ENCODE data around the gene HERPUD2. TPM values are rescaled to one million over a fixed set of nuclear protein-coding genes. Genes with fewer than 3 reads are reported as not detected.

The HERPUD2 gene
- total RNA-seq, 4 donors from 2014 or later, result 12.2 to 27.8 (median 24.7) TPM

DNA sequence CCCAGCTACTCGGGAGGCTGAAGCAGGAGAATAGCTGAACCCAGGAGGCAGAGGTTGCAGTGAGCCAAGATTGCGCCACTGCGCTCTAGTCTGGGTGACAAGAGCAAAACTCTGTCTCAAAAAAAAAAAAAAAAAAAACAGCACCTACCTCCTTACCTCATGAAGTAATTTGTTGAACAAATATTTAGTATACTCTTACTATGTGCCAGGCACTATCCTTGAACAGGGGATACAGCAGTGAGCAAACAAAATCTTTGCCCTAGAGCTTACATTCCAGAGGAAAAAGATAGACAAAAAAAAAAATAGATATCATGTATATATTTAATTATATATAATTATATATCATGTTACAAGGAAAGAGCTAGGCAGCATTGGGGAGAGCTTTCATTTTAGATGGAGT is 36.4 kb upstream of the HERPUD2 start:
- ATAC-seq, result no peak
- no peak for DNase-seq
- intact Hi-C loops (cut with DNase I; ENCODE audit: low total_unique reads), result no loop called here
- in situ Hi-C loops (cut with MboI; ENCODE audit: low sequenced_read_pairs in 4 of 4), result no loop called here
- no peak for TF ChIP-seq POLR2A (IDR thresholded peaks at IDR 0.05)
- TF ChIP-seq, protein P1, sequence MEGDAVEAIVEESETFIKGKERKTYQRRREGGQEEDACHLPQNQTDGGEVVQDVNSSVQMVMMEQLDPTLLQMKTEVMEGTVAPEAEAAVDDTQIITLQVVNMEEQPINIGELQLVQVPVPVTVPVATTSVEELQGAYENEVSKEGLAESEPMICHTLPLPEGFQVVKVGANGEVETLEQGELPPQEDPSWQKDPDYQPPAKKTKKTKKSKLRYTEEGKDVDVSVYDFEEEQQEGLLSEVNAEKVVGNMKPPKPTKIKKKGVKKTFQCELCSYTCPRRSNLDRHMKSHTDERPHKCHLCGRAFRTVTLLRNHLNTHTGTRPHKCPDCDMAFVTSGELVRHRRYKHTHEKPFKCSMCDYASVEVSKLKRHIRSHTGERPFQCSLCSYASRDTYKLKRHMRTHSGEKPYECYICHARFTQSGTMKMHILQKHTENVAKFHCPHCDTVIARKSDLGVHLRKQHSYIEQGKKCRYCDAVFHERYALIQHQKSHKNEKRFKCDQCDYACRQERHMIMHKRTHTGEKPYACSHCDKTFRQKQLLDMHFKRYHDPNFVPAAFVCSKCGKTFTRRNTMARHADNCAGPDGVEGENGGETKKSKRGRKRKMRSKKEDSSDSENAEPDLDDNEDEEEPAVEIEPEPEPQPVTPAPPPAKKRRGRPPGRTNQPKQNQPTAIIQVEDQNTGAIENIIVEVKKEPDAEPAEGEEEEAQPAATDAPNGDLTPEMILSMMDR (IDR thresholded peaks at IDR 0.05 in 4 of 5, conservative IDR thresholded peaks at IDR 0.05 in 1 of 5), result no peak
- no peaks in the 10 kb centered on the region for H3K36me3 ChIP-seq
- H3K4me1 ChIP-seq, result peaks cover 18 to 31% of the 10 kb centered on the region in 2 donors
- no peak overlapping the region for H3K4me3 ChIP-seq
- H3K9me3 ChIP-seq, result no peaks in the 10 kb centered on the region
- no peaks in the 10 kb centered on the region for H3K27me3 ChIP-seq
- no peak overlapping the region for H3K27ac ChIP-seq

DNA sequence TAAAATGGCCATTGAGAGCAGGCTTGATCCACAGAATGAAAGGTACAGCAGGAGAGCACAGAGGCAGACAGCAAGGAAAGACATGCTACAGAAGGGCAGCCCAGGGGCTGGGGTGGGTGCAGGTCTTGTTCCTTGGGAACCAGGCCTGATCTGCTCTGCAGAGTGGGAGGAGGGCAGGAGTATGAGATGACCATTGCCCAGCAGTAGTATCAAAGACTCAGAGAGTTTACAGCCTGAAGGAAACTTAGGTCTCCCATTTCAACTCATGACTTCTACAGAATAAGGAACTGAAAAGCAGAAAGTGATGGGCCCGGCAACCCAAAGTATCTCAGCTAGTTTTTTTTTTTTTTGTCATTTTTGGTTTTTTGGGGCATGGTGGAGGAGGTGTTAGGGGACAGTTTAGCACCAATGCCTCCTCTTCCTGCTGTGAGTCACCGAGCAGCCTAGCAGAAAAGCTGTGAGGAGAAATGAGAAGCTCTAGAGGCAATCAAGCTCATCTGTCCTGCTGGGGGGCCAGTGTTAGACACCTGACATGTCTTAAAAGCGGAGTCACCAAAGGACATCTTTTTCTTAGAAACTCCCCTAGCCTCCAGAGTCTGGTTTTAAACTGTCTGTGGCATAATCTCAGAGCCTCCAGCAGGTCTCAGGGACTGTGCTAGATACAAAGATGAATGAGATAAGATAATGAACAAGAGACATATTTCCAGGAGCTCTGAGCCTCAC is 34.3 kb upstream of the HERPUD2 start:
- no peak for ATAC-seq

DNA sequence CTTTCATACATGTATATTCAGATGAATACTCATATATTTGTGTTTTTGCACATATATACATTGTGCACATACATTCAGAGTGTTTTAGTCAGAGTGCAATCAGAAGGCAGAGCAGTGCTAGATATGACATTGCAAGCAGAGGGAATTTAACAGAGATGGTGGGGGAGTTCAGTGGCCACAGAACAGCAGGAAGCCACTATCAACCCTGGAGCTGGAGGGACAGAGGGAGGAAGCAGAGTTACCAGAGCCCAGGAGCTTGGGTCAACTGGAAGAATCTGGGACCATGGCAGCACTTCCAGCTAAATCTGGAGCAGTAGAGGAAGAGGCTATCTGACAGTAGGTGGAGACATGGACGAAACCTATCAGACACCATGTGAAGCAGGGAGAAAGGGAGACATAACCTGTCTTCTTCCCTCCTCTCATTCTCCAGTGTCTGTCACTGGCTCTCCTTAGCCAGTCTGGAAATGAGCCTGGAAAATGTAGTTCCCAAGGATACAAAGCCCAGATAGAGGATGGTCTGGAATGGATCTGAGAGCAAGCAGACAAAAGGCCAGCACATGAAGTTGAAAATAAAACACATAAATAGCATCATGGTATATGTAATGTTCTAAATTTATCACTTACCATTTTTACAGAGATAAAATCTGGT is 33.6 kb upstream of the HERPUD2 start:
- ATAC-seq, result no peak
- Histone ChIP-seq H3K27ac (no peak overlapping the region), H3K9me3 (no peaks in the 10 kb centered on the region), H3K4me3 (no peak overlapping the region), H3K4me1 (peaks cover 11 to 19% of the 10 kb centered on the region in 2 donors), H3K36me3 (no peaks in the 10 kb centered on the region), H3K27me3 (no peaks in the 10 kb centered on the region)
- no peak for DNase-seq
- TF ChIP-seq, protein P1 (IDR thresholded peaks at IDR 0.05 in 4 of 5, conservative IDR thresholded peaks at IDR 0.05 in 1 of 5), result no peak
- no peak for TF ChIP-seq POLR2A (IDR thresholded peaks at IDR 0.05)
- intact Hi-C loops (cut with DNase I; ENCODE audit: low total_unique reads), result no loop called here
- in situ Hi-C loops (cut with MboI; ENCODE audit: low sequenced_read_pairs in 4 of 4), result no loop called here

More for the DNA sequence above, 34.3 kb upstream of the HERPUD2 start:
- in situ Hi-C loops (cut with MboI; ENCODE audit: low sequenced_read_pairs in 4 of 4), result no loop called here
- intact Hi-C loops (cut with DNase I; ENCODE audit: low total_unique reads), result no loop called here
- Histone ChIP-seq H3K4me1 (peaks cover 15 to 20% of the 10 kb centered on the region in 2 donors), H3K27ac (no peak overlapping the region), H3K36me3 (no peaks in the 10 kb centered on the region), H3K9me3 (no peaks in the 10 kb centered on the region), H3K4me3 (no peak overlapping the region), H3K27me3 (no peaks in the 10 kb centered on the region)
- TF ChIP-seq, protein P1 (IDR thresholded peaks at IDR 0.05 in 4 of 5, conservative IDR thresholded peaks at IDR 0.05 in 1 of 5), result no peak
- TF ChIP-seq POLR2A (IDR thresholded peaks at IDR 0.05), result no peak
- no peak for DNase-seq

DNA sequence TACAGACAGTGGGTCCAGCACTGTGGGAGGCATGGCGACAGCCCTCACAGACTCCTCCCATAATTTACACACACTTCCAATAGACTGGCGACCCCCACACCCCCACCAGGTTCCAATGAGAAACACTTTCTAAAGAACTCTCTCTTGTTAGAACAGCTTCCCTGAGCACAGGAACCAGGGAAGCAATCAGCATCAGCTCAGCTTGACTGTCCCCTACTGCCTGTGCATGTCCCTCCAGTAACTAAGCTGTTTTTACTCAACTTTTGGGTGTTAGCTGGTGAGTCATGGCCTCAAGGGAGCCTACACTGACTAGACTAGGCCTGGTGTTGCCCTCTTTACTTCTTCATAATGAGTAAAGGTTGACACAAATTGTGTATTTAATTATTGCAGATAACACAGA is 32.6 kb upstream of the HERPUD2 start:
- intact Hi-C loops (cut with DNase I; ENCODE audit: low total_unique reads) (no loop called here), in situ Hi-C loops (cut with MboI; ENCODE audit: low sequenced_read_pairs in 4 of 4) (no loop called here)
- no peak for ATAC-seq
- Histone ChIP-seq H3K36me3 (no peaks in the 10 kb centered on the region), H3K27me3 (no peaks in the 10 kb centered on the region), H3K4me1 (peaks cover 11 to 19% of the 10 kb centered on the region in 2 donors), H3K4me3 (no peak overlapping the region), H3K9me3 (no peaks in the 10 kb centered on the region), H3K27ac (no peak overlapping the region)
- no peak for DNase-seq
- TF ChIP-seq POLR2A (IDR thresholded peaks at IDR 0.05), result no peak
- TF ChIP-seq, protein P1 (IDR thresholded peaks at IDR 0.05 in 4 of 5, conservative IDR thresholded peaks at IDR 0.05 in 1 of 5), result no peak
